MM.1S (cell line): ENCODE measurements around the gene CPLX1.

ENCODE experiments used
- DNase-seq: peaks from one replicate; pipeline ENCODE4 v3.0.0-alpha.2; 2015
- H2AFZ ChIP-seq: fragments of 300-600 bp; sonication (generic); 2 replicates; pipeline ENCODE4 v1.6.0; 2016; ENCODE audit warnings: antibody characterized with exemption, low read length
- H3F3A ChIP-seq: fragments of 300-600 bp; sonication (generic); 2 replicates; pipeline ENCODE4 v1.6.1; 2016; ENCODE audit warnings: mild to moderate bottlenecking, antibody characterized with exemption, low read length, moderate library complexity, mixed read lengths; ENCODE audit not compliant: insufficient read depth
- H3K27ac ChIP-seq: fragments of 300-600 bp; sonication (generic); 2 replicates; pipeline ENCODE4 v1.5.1; 2016; ENCODE audit warnings: mild to moderate bottlenecking, low read length
- H3K27me3 ChIP-seq: fragments of 300-600 bp; sonication (generic); replicated peaks from 2 replicates; pipeline ENCODE4 v1.6.0; 2016; ENCODE audit warnings: low read length; ENCODE audit not compliant: insufficient read depth
- H3K36me3 ChIP-seq: fragments of 300-600 bp; sonication (generic); replicated peaks from 2 replicates; pipeline ENCODE4 v1.6.1; 2016; ENCODE audit warnings: mild to moderate bottlenecking, low read length, mixed read lengths; ENCODE audit not compliant: insufficient read depth
- H3K4me1 ChIP-seq: fragments of 300-600 bp; sonication (generic); 2 replicates; pipeline ENCODE4 v1.6.1; 2016; ENCODE audit warnings: low read length, mixed read lengths
- H3K4me2 ChIP-seq: fragments of 300-600 bp; sonication (generic); 2 replicates; pipeline ENCODE4 v1.6.0; 2016; ENCODE audit warnings: low read depth, low read length
- H3K4me3 ChIP-seq: fragments of 300-600 bp; sonication (generic); 2 replicates; pipeline ENCODE4 v1.5.1; 2016; ENCODE audit warnings: low read length, mixed read lengths
- H3K79me2 ChIP-seq: fragments of 300-600 bp; sonication (generic); 2 replicates; pipeline ENCODE4 v1.6.1; 2016; ENCODE audit warnings: mixed run types, low read length, mixed read lengths
- H3K9ac ChIP-seq: fragments of 300-600 bp; sonication (generic); 2 replicates; pipeline ENCODE4 v1.6.1; 2016; ENCODE audit warnings: low read length, mixed read lengths
- H3K9me2 ChIP-seq: fragments of 300-600 bp; sonication (generic); replicated peaks from 2 replicates; pipeline ENCODE4 v1.6.1; 2016; ENCODE audit warnings: mild to moderate bottlenecking, low read length, mixed read lengths; ENCODE audit not compliant: insufficient read depth
- H3K9me3 ChIP-seq: fragments of 300-600 bp; sonication (generic); replicated peaks from 2 replicates; pipeline ENCODE4 v1.6.1; 2016; ENCODE audit warnings: mild to moderate bottlenecking, low read length, mixed read lengths; ENCODE audit not compliant: insufficient read depth
- H4K20me1 ChIP-seq: fragments of 300-600 bp; sonication (generic); 2 replicates; pipeline ENCODE4 v1.6.1; 2016; ENCODE audit warnings: mild to moderate bottlenecking, low read length, moderate library complexity, mixed read lengths; ENCODE audit not compliant: insufficient read depth
- CTCF ChIP-seq: fragments of 300-600 bp; sonication (generic); IDR thresholded peaks from 2 replicates; pipeline ENCODE4 v1.5.1; 2016; ENCODE audit warnings: antibody characterized with exemption, low read length, mixed read lengths
- EZH2 ChIP-seq: fragments of 300-600 bp; sonication (generic); optimal IDR thresholded peaks from 2 replicates; pipeline ENCODE3; 2017; ENCODE audit warnings: low read depth, mild to moderate bottlenecking, antibody characterized with exemption, low read length, mixed read lengths
- EZH2phosphoT487 ChIP-seq: fragments of 300-600 bp; sonication (generic); IDR thresholded peaks from 2 replicates; pipeline ENCODE4 v1.6.1; 2018; ENCODE audit warnings: antibody characterized with exemption, low read length

Gene CPLX1

GRCh38 chr4:791898-792625, 33.9 kb downstream of the CPLX1 start:
- H3K9me3 ChIP-seq, result no peaks in the 10 kb centered on the region
- no peaks in the 10 kb centered on the region for H3F3A ChIP-seq
- no peak overlapping the region for H3K9ac ChIP-seq
- H3K4me1 ChIP-seq, result no peaks in the 10 kb centered on the region
- no peak overlapping the region for H2AFZ ChIP-seq
- no peak overlapping the region for H3K4me3 ChIP-seq
- no peaks in the 10 kb centered on the region for H3K27me3 ChIP-seq
- H4K20me1 ChIP-seq, result no peaks in the 10 kb centered on the region
- no peak for TF ChIP-seq EZH2
- TF ChIP-seq EZH2phosphoT487, result no peak
- no peak for TF ChIP-seq CTCF
- DNase-seq, result no peak
- no peaks in the 10 kb centered on the region for H3K79me2 ChIP-seq
- H3K4me2 ChIP-seq, result no peak overlapping the region
- H3K9me2 ChIP-seq, result no peaks in the 10 kb centered on the region
- H3K27ac ChIP-seq, result no peak overlapping the region
- no peaks in the 10 kb centered on the region for H3K36me3 ChIP-seq

- H3K27ac ChIP-seq, result no peak overlapping the region
- no peaks in the 10 kb centered on the region for H4K20me1 ChIP-seq
- H3K4me1 ChIP-seq, result no peaks in the 10 kb centered on the region
- H3K79me2 ChIP-seq, result no peaks in the 10 kb centered on the region
- no peaks in the 10 kb centered on the region for H3K9me2 ChIP-seq
- H3K9me3 ChIP-seq, result no peaks in the 10 kb centered on the region
- no peaks in the 10 kb centered on the region for H3K36me3 ChIP-seq
- H3K4me2 ChIP-seq, result no peak overlapping the region
- TF ChIP-seq CTCF, result no peak
- no peak for TF ChIP-seq EZH2
- TF ChIP-seq EZH2phosphoT487, result no peak
- no peaks in the 10 kb centered on the region for H3K27me3 ChIP-seq
- DNase-seq, result no peak
- no peak overlapping the region for H2AFZ ChIP-seq
- no peaks in the 10 kb centered on the region for H3F3A ChIP-seq
- H3K4me3 ChIP-seq, result no peak overlapping the region
- H3K9ac ChIP-seq, result no peak overlapping the region
Observed at GRCh38 chr4:791252-791897, 34.6 kb downstream of the CPLX1 start.

- Histone ChIP-seq H3K36me3 (no peaks in the 10 kb centered on the region), H3F3A (no peaks in the 10 kb centered on the region), H3K4me1 (no peaks in the 10 kb centered on the region), H3K79me2 (no peaks in the 10 kb centered on the region), H3K9ac (no peak overlapping the region), H3K4me3 (no peak overlapping the region), H3K27ac (no peak overlapping the region), H4K20me1 (no peaks in the 10 kb centered on the region), H3K4me2 (no peak overlapping the region), H2AFZ (no peak overlapping the region), H3K9me3 (no peaks in the 10 kb centered on the region), H3K9me2 (no peaks in the 10 kb centered on the region), H3K27me3 (no peaks in the 10 kb centered on the region)
- no peak for DNase-seq
- no peak for TF ChIP-seq EZH2phosphoT487
Observed at GRCh38 chr4:790466-790820, 35.5 kb downstream of the CPLX1 start.
